ENCODE results near the gene MCC.

The MCC gene

DNA sequence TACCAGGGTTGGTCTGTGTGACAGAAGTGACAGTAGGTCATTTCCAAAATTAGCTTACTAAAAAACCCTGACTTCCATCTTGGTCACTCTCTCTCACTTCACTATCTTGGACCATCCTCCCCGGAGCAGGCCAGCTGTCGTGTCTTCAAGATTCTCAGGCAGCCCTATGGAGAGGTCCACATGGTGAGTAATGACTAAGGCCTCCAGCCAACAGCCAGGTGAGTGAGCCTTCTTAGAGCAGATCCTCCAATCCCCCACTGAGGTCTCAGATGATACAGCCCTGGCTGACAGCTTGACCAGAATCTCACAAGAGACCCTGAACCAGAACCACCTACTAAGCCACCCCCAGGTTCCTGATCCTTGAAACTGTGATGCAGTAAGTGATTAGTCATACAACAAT lies 419.7 kb downstream of the MCC start:
- peak; percentile 69 for DNase-seq

DNA sequence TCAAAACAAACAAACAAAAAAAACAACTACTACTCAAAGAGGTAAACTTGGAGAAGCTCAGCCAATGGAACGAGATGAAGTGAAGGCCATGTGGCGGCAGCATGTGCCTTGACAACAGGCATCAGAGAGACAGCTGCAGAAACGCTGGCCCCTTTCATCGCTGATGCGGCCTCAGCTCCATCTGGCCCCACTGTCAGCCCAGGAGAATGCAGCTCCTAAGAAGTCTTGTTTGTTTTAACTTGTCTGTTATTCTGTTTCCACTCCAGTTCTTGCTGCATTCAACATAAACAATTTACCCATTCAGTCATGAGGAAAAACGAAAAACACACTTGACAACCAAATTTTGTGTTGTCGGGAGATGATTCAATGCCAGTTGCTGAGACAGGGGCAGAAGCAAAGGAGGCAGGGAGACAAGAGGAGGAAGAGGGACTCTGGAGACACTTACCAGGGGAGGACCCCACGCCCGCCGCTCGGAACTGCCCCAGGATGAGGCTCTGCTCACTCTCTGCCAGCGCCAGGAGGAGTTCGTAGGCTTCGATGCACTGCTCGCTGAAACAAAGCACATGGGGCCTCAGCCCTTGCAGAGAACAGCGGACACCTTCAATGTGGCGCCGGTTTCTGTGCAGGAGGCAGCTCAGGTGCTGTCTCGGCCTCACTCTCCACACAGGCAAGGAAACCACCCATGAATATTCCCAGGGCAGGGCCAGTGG lies 420.5 kb downstream of the MCC start:
- no peak for DNase-seq

DNA sequence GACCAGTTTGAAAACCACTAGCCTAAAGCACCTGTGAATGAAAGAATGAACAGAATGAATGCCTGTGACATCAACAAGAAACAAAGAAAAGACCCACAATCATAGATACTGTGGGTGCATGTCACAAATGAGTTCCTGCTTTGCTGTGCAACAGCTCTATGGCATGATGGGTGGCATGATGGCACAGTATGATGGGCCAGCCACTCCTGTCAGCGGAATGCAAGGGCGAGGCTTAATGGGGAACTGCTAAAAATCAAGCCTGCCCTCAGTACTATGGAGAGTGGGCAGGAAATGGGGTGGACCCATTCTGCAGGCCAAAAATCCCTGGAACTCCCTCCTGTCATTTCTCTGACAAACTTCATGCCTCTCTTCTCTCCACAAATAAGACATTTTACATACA lies 422.6 kb downstream of the MCC start:
- no peak for DNase-seq

DNA sequence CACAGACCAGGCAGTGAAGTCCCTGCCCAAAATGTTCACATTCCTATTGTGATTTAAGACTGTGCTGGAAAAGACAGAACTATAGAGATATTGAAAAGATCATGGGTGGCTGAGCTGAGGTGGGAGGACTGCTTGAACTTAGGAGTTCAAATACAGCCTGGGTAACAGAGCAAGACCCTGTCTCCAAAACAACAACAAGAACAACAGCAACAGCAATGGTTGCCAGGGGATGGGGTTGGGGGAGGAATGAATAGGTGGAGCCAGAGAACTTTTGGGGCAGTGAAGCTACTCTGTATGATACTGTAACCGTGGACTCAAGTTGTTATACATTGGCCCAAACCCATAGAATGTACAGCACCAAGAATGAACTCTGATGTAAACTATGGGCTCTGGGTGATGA lies 423.4 kb downstream of the MCC start:
- no peak for DNase-seq

DNA sequence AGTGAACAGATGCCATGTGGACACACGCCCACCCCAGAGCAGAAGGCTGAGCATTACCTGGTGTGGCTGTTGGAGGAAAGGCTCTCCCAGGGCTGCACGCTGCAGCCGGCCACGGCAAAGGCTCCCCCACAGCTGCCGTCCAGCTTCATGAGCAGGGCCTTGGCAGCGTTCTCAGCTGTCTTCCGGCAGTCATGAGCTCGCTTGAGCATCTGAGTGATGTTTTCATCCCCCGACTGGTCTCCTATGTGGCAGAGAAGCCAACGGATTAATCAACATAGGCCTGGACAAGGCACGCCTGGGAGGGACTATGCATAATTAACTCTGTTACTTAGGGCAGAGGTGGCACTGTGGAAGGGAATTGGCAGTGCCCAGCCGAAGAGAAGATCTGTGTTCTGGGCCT lies 424.3 kb downstream of the MCC start:
- no peak for DNase-seq

DNA sequence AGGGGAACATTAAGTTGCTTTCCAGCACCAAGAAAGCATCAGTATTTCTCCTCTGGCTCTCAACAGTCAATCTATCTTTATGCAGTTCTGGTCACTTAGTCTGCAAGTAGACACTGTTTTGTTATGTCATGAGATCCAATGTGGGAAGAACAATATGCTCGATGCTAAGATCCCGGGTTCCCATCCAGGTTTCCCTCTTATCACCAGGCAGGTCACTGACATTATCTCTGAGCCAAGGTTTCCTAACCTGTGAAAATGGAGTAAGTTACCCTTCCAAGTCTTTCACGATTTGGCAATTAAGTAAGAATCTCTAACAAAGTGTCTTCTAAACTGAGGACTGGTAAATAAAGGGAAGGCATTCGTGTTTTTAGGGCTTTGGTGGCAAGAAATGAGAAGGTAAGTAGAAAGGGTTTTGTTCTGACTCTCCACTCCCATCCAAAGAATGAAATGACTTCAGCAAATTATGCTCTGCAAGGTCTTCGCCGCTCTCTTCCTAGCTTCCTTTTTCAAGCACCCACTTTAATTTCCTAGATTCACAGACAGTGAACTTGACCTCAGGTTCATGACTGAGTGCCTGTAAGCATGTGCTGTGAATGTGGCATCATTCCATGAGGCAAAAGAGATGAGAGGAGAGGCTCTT lies 425.3 kb downstream of the MCC start:
- no peak for DNase-seq

DNA sequence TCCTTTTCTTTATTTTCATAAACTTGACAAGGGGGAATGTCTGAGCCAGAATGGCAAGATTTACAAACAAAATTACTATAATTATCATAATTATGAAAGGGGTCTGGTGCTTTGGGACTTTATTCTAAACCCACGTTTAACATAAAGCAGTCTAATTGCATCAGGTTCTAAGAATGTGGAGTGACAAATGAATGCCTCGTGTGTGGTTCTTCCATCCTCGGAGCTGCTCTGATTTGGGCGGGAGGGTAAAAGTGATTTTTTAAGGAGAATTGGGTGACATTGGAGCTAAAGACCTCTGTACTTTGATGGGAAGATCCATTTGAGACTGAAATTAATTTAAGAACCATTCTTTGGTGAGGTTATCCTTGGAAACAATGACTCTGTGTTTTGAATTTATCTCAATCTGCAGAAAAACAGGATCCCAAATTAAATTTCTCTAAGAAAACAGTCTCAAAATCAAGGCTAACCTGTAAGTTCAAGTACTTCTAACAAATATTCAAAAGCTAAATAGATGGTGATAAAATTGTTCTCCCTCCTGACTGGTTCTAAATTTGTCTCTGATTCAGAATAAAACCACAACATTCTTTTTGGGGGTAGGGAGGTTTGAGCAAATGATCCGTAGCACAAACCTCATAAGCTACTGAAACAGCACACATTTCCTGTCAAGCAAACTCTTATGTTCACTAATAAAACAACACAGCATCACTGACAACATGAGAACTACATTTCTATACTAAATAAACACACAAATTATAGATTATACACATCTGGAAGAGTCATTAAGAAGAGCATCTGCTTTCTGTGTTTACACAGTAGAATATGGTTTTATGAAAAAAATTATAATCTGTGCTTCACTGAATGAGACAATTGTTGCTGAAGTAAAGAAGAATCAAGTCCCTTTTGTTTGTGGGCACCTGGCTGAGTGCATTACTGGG lies 426.1 kb downstream of the MCC start:
- DNase-seq, result peak; percentile 84

DNA sequence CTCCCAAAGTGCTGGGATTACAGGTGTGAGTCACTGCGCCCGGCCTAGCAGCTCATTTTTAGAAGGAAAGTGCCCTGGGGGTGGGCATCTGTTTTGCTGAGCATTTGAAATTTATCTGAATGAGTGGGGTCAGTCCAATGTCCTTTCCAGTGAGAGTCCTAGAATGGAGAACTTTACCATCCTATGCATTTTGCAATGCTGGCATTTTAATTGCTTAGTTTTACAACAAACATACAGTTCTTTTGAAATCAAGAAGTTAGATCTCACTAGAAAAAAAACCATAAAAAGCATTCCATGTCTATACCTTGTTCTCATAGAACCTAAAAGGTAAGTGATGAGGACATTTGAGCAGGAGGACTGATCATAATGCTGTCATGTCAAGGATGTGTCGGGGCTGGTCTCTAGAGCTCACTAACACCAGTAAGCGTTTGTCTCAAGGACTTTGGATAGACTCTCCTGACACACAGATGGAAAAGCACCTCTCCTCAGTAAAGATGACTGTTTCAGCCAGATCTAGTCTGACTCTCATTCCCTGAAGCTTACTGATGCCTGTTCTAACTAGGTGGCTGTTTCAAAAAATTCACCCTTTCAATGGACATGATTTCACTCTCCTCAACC lies 427.7 kb downstream of the MCC start:
- DNase-seq, result no peak

DNA sequence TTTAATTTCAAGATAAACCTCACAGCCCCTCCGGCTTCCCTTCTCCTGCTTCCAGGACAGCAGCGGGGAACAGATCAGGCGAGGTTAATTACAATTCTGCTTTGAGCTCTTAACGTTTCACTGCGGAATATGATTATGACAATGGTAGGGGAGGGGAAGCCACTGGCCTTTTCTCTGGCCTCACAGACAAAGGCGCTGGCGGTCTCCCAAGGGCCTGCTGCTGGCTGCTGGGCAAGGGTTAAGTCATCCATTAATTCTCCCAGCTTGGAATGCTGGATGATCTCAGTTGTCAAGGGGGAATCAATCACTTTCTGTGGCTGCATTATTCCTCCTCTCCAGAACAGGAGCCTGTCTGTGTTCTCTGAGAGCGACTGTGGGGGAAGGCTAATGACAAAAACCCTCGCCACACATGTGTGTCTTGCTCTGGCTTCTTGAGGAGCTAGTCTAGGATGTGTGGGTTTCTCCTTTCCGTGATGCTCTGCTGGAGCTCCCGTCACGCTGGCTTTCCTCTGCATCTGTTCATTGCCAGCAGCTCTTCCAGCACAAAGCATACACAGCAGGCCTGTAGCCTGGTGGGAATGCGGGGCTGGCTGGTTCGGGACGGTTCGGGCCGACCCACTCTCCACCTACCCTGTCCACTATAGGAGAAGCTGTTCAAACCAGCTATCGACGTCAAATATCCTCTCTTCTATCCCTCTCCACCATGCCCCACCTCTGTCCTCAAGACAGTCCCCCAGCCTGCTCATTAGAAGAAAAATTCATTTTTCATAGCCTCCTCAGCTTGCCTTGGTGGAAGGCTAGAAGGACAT lies 428.8 kb downstream of the MCC start:
- DNase-seq, result peak; percentile 91

DNA sequence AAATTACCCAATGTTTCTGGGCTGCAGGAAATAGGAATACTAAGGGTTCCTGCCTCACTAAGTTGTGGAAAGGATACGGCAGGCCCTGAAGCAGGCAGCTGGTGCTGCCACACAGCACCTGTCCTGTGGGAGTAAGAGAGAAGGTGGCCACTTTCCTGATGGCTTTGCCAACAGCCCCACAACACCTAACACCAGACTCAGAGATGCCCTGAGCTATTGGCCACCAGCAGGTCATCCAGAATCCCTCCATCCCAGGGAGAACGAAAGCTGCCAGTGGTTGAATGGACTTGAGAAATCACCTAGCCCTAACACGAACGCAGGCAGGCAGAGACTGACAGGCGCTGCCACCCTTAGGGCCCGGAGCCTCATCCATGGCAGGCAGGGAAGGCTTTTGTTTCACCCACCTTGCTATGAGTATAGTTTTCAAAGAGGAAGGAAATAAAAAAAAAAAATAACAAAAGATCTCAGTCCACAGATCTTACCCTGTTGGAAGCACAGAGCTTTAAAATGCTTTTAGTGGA lies 429.5 kb downstream of the MCC start:
- DNase-seq, result no peak

DNA sequence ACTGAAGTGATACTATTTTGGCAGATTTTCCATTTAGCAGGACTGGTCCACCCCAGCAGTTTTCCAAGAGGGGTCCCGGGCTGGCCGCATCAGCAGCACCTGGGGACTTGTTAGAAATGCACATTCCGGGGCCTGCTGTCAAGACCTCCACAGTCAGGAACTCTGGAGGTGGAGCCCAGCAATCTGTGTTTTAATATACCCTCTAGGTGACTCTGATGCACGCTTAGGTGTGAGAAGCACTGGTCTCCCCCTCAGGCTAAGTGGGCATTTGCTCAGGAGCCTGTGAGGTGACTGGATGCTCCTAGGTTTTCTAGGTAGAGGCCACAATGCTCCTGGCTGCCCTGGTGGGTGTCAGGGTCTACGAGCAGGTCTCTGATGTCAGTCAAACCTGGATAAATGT lies 430.0 kb downstream of the MCC start:
- no peak for DNase-seq

DNA sequence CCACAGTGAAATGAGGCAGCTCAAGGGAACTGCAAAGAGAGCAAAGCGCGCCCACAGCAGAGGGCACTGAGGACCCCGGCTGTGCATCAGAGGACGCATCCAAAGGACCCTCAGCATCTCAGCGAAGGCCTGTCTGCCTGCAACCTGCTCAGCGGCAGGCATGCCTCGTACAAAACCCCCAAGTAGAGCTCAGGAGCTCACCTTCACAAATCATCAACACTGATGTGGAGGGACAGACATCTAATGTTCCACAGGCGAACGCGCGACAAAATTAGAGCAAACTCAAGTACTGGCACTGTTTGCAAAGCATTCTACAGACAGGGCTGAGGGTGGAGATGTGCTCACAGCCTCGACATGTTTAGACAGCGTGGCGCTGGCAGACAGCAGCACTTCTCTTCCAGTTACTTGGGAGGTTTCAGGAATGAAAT lies 430.7 kb downstream of the MCC start:
- no peak for DNase-seq

DNA sequence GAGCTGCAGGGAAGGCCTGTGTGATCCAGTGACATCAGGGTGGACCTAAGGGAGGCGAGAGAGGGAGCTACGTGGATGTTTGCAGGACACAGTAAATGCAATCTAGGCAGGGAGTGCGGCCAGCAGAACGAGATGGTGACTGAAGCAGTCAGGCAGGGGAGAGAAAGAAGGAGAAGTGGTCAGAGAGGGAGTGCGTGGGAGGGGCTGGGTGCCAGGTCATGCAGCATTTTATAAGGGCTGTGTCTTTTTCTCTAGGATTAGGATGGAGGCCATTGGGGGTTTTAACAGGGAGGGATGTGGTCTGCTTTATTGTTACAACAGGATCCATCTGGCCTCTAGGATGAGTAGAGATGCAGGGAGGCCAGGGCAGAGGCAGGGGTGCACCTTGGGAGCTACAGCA lies 431.3 kb downstream of the MCC start:
- no peak for DNase-seq

DNA sequence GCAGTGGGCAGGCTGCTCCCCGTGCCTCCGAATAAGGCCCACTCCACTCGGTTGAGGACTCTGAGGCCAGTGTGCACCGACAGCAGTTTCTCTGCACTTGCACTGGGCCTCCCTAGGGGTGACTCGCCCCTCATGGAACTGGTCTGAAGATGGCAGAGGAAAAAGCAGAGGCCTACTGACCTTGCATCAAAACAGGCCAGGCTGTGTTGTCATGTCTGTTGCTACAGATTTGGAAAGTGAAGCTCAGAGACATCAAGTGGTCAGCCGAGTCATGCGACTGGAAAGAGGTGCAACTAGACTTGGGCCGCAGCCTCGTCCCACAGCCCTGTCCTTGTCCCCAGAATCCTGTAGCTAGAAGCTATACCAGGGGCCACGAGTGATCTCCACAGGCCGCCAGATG lies 433.4 kb downstream of the MCC start:
- no peak for DNase-seq

DNA sequence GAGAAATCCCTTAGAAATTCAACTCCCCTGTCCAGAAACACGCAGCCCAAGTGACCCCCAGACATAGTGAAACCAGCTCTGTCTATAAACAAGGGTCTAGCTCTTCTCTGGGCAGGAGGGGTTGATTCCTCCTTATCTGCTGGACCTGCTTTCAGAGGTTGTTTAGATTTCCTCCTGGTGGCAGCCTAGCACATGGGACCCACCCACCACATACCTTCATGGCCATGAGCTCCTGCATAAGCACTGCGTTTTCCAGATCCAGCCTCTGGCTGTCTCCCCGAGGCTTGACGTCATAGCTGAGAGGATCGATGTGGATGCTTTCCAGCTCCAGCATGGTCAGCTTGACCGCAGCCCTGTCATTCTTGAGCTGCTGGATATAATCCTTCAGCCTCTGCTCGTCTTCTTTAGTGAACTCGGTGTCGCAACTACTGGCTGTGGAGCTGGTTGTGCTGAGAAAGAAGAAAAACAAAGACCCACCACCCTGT lies 434.7 kb downstream of the MCC start:
- DNase-seq, result no peak

DNA sequence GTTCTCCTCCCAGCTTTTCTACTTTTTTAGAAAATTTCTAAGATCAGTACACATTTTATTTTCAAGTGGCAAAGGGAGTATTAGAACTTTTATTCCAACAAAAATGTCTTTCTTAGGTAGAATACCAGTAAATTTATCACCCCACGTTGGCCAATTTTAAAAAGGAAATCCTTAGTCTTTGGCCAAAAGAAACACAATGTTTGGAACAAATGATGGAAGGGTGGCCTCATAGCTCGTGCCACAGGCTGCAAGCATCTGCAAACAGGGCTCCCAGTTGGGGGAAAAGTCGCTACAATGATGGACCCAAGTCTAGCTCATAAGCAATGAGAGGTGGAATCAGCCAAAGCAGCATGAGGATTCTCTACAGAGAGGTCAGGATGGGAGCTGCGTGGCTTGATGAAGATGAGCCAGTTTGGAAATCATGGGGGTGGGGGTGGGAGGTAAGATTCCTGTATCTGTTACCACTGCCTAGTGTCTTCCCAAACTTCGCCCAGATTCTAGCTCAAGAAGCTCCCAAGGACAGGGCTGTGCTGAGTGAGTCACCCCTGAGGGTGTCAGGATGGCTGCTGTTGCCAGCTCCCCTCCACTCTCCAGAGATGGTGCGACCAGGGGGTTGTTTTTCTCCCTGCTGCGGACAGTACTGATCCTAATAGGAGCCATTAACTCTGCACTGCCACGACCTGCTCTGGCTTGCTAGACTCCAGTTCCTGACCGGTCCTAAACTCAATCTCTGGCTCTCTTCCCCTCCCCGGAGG lies 436.0 kb downstream of the MCC start:
- no peak for DNase-seq

DNA sequence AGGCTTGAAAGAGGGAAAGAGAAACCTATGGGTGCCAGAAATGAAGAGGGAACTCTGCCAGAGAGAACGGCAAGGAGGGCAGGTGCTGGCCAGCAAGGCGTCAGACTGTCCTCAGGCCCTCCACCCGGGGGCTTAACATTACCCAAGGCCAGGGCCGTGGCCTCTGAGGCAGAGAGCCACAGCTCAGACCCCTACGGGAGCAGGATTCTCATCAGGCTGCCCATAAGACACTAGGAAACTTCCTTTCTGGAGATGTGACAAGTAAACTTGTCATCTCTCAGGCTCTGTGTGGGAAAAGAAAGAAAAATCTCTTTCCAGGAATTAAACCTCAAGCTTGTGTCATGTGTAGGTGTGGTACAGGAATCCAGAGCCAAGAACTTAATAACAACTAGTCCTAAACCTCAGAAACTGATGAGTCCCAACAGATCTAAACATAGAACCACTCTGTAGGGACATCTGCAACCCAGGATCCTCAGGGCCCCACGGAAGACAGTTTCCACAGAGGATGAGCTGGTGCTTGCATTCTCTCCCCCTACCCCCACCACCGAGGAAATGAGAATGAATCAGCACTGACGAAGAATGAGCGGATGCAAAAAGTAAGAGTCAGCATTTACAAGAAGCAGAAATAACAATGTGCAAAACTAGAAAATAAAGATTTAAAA lies 437.4 kb downstream of the MCC start:
- peak; percentile 81 for DNase-seq

DNA sequence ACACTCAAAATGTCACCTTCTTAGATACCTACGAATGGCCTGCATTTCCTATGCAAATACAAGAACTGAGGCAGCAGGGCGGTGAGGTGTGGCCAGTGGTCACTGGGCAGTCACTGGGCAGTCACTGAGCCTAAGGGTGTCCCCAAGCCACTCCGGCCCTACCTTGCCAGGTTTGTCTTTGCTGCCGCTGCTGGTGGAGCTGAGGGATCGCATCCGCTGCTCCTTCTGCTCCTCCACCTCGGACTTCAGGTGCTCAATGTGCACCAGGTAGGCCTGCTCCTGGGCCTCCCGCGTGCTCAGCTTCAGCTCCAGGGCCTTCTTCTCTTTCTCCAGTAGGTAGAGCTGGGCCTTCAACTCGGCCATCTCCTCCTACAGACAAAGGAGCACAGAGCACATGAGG lies 439.3 kb downstream of the MCC start:
- DNase-seq, result no peak

DNA sequence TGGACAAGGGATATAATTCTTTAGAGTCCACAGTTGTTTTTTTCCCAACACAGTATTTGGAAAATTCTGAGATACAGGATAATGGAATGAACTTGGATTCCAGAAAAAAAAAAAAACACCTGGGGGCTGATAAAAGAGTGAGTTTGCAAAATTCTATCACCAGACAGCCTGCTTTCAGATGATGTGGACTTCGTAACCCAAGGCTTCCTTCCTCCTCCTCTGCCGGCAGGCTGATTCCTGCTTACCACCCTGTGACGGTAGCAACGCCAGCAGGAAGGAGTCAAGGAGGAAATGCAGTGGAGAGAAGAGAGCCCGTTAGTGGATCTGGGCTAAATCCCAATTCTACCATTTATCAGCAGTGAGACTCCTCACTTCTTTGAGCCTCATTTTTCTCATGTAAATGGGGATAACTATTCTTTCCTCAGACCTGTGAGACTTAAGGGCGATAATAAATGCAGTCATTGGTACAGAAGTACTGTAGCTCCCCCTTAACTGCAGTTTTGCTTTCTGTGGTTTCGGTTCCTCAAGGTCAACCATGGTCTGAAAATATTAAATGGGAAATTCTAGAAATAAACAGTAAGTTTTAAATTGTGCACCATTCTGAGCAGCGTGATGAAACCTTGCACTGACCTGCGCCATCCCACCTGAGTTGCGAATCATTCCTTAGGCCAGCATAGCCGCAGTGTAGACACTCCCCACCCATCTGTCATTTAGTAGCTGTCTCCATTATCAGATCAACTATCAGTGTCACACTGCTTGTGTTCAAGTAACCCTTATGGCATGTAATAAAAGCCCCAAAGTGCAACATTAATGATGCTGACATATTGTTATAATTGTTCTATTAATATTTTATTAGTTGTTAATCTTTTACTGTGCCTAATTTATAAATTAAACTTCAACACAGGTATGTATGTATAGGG lies 440.3 kb downstream of the MCC start:
- DNase-seq, result no peak
